Measurements from ENCODE around the gene ATOX1.

DNA sequence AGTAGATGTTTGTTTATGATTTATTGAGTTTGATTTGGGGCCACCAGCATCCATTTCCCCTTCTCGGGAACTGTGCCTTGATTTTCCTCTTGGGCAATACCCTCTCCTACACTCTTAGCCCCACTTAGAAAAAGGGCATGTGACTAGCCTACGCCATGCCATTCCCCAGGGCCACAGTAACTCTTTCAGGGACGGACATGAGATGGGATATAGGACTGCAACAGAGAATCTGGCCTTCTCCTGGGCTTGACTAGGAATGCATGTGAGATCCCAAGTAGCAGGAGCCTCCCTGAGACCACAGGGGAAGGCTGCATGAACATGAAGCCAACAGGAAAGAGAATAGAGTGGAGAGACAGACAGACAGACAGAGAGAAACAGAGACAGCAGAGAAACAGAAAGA is 41.0 kb downstream of the ATOX1 start:
- TF ChIP-seq, protein P1, sequence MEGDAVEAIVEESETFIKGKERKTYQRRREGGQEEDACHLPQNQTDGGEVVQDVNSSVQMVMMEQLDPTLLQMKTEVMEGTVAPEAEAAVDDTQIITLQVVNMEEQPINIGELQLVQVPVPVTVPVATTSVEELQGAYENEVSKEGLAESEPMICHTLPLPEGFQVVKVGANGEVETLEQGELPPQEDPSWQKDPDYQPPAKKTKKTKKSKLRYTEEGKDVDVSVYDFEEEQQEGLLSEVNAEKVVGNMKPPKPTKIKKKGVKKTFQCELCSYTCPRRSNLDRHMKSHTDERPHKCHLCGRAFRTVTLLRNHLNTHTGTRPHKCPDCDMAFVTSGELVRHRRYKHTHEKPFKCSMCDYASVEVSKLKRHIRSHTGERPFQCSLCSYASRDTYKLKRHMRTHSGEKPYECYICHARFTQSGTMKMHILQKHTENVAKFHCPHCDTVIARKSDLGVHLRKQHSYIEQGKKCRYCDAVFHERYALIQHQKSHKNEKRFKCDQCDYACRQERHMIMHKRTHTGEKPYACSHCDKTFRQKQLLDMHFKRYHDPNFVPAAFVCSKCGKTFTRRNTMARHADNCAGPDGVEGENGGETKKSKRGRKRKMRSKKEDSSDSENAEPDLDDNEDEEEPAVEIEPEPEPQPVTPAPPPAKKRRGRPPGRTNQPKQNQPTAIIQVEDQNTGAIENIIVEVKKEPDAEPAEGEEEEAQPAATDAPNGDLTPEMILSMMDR (IDR thresholded peaks at IDR 0.05; ENCODE audit: low read length): no peak
- TF ChIP-seq EZH2 (optimal IDR thresholded peaks at IDR 0.05; ENCODE audit: low read depth, low read length) (no peak), EZH2phosphoT487 (IDR thresholded peaks at IDR 0.05; ENCODE audit: low read length) (no peak)
